HPDE6-E6E7 (cell line): Measurements from ENCODE around the gene SUPT6H.
"Not testable (repeated sequence)": the region's sequence is repeated elsewhere in the genome, so short reads cannot be mapped to it uniquely, and the experiment has no call there.

Experiments used
- DNase-seq: peaks from one replicate; pipeline ENCODE4 v3.0.0; 2011; ENCODE audit warnings: missing footprints; ENCODE audit errors: extremely low spot score

SUPT6H gene

GRCh38 chr17:28718333-28719020 lies 56.5 kb downstream of the SUPT6H start:
- no peak for DNase-seq

GRCh38 chr17:28719021-28719433 lies 57.0 kb downstream of the SUPT6H start:
- no peak for DNase-seq

- DNase-seq, result no peak
Measured at GRCh38 chr17:28720247-28720996, 58.4 kb downstream of the SUPT6H start.

- DNase-seq, result not testable (repeated sequence)
Measured at GRCh38 chr17:28720997-28721329, 59.0 kb downstream of the SUPT6H start.

GRCh38 chr17:28722417-28723158 lies 60.6 kb downstream of the SUPT6H start:
- DNase-seq, result no peak

GRCh38 chr17:28723159-28723835 lies 61.3 kb downstream of the SUPT6H start:
- no peak for DNase-seq

- not testable (repeated sequence) for DNase-seq
Measured at GRCh38 chr17:28723836-28724499, 62.0 kb downstream of the SUPT6H start.

- no peak for DNase-seq
Measured at GRCh38 chr17:28724500-28725165, 62.6 kb downstream of the SUPT6H start.

- no peak for DNase-seq
Measured at GRCh38 chr17:28725166-28725659, 63.2 kb downstream of the SUPT6H start.

- no peak for DNase-seq
Measured at GRCh38 chr17:28725660-28726225, 63.7 kb downstream of the SUPT6H start.

GRCh38 chr17:28726226-28726626 lies 64.2 kb downstream of the SUPT6H start, which contains the start of gene TLCD1:
TSS of gene TLCD1 (minus strand) at chr17:28726233. CDS start at chr17:28726097, 136 bp downstream.
- DNase-seq, result no peak

- DNase-seq, result no peak
Measured at GRCh38 chr17:28726627-28727491, 64.9 kb downstream of the SUPT6H start.

GRCh38 chr17:28728364-28729200 lies 66.6 kb downstream of the SUPT6H start, which contains the start of gene NEK8:
TSS of gene NEK8 (plus strand) at chr17:28728788. CDS start at chr17:28728814, 26 bp downstream.
- no peak for DNase-seq

- DNase-seq, result no peak
Measured at GRCh38 chr17:28729950-28730330, 67.9 kb downstream of the SUPT6H start.

GRCh38 chr17:28733346-28733745 lies 71.3 kb downstream of the SUPT6H start:
- no peak for DNase-seq

GRCh38 chr17:28734712-28735241 lies 72.8 kb downstream of the SUPT6H start:
- no peak for DNase-seq

- no peak for DNase-seq
Measured at GRCh38 chr17:28735242-28735722, 73.3 kb downstream of the SUPT6H start.
